Renal cortical epithelial cell (primary cell): ENCODE data around the gene SPOCK3. TPM values are rescaled to one million over a fixed set of nuclear protein-coding genes. Genes with fewer than 3 reads are reported as not detected.

ENCODE experiments used
- DNase-seq: peaks from one replicate; pipeline ENCODE4 v3.0.0-alpha.2; 2011; ENCODE audit warnings: low read depth
- total RNA-seq: library from RNA; depleted of rRNA; stranded (reverse); fragments of >200 nt; gene quantifications from 2 replicates; pipeline ENCODE4 v1.2.3, GENCODE V29; 2014

The SPOCK3 gene
- total RNA-seq, 1 donor from 2014 or later, result not detected

DNA sequence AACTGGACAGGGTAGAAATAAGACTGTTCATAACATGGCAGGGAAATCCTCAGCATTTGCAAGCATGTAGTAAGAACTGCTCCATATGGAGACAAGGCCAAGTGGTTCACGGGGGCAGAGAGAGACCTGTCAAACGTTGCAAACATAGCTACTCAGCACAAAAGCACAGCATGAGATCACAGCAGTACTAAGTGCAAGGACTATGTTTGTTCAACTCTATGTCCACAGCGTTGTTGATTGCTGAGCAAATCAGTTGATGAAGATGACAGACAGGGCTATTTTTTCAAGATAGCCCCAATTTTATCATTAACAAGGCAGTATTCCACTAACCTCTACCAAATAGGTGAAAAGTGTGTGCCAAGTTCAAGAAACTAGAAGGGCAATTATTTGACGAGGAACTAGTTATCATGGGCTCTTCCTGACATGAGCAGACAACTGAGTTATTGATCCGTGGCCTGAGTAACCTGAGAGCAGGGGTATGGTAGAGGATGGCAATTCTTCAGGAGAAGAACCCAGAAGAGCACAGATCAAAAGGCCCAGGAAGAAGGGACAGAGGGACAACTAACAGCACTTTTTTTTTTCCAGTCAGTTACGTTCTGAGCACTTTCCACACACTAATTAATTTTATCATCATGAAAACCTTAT, 57.4 kb downstream of the SPOCK3 start:
- DNase-seq, result no peak

GRCh38 chr4:167171928-167172327, 62.4 kb downstream of the SPOCK3 start:
- no peak for DNase-seq

DNA sequence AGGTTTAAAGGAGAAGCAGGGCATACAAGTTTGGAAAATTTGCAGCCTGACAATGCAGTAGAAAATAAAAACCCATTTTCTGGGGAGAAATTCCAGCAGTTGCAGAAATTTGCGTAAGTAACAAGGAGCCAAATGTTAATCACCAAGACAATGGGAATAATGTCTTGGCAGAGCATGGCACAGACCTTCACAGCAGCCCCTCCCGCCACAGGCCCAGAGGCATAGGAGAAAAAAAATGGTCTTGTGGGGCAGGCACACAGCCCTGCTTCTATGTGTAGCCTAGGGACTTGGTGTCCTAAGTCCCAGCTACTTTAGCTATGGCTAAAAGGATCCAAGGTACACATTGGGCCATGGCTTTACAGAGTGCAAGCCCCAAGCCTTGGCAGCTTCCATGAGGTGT, 65.7 kb downstream of the SPOCK3 start:
- DNase-seq, result no peak

DNA sequence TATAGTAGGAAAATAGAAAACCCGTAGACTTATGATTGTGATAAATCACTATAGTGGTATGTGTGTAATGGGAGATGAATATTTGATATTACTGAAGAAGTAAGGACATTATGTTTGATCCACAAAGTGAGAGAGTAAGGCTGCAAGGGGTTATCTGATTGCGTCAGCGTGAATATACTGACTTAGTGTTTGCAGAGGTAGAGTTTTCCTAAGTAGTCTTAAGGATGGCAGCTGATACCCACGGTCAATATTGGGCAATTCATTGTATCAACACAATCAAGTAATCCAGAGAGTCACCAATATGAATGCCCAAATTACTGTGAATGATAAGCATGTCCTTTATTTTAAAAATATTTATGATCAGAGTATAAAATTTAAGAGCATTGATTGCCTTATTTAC, 83.7 kb downstream of the SPOCK3 start:
- DNase-seq, result no peak

DNA sequence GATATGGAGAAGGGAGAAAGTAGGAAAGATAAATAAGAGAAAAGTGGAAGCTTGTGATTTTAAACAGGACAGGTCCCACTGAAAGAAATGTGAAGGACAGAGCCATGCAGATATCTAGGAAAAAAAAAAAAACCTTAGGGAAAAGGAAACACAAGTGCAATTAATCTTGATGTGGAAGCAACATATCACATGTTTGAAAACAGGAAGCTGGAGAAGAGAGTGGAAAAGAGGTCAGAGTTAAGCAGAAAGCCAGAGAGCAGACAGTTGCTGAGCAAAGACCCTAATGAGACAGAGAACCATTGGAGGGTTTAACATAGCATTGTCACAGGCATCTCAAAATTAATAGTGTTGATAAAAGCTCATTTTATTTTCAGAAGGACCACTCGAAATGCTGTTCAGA, 89.7 kb downstream of the SPOCK3 start:
- DNase-seq, result no peak

GRCh38 chr4:167143018-167143417, 91.3 kb downstream of the SPOCK3 start:
- no peak for DNase-seq

GRCh38 chr4:167136270-167136669, 98.0 kb downstream of the SPOCK3 start:
- DNase-seq, result no peak

DNA sequence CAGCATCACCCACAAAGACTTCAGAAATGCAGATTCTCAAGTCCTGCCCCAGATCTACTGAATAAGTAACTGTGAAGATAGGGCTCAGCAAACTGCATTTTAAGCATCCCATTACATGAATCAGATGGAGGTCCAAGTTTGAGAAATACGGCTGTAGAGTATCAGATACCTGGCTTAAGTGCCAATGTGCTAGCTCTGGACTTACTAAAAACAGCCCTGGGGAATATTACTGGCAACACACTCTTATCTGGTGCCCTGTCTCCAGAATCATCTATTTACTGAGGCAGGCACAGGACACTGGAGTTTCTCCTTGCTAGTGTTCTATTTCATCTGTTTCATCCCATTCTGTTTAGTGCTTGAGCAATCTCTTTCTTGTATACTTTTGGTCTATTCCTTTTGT, 105.1 kb downstream of the SPOCK3 start:
- no peak for DNase-seq

DNA sequence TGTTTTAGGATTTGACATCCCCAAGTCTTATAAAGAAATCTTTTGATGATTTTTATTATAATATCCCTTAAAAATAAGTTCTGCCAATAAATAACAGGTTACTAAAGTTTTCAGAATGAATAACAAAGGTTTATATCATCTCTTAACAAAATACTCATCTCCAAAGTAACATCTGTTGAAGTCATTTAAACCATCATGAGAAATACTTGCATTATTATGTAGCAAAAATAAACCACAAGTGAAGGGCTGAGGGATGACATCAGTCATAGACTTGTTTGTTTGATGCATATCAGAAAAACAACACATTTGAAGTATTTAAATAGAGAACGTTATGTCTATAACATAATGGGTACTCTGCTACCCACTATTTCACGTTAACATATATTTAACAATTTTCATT, 114.9 kb downstream of the SPOCK3 start:
- DNase-seq, result no peak

- no peak for DNase-seq
These were observed 117.0 kb downstream of the SPOCK3 start for GRCh38 chr4:167117273-167117672.

- DNase-seq, result peak; percentile 11
These were observed 119.8 kb downstream of the SPOCK3 start for GRCh38 chr4:167114416-167114971.

DNA sequence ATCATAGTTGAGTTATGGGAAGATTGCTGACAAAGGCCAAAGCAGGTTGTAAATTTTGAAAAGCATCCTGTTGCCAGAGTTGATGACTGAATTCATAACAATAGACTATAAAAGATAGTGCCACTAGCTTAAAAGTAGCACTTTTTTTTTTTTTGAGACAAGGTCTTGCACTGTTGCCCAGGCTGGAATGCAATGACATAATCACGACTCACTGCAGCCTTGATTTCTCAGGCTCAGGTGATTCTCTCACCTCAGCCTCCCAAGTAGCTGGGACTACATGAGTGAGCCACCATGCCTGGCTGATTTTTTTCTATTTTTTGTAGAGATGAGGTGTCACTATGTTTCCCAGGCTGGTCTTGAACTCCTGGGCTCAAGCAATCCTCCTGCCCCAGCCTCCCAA, 122.7 kb downstream of the SPOCK3 start:
- DNase-seq, result peak; percentile 53

GRCh38 chr4:167111092-167111491, 123.2 kb downstream of the SPOCK3 start:
- no peak for DNase-seq

DNA sequence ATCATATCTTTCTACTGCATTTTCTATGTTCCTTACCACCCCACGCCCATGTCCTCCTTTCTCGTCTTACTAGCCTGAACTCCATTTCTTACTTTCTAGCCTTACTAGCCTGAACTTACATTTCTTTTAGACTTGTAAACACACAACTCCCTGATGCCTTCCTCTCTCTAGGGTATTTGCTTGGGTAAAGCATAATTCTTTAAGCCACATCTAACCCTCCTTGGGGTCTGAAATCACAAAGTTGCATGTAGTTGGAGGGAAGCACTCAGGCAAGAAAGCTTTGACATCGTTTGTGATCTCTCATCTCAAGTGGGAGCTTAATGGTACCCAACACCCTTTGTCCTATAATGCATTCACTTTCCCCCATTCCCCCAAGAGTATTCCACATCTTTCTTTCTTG, 124.4 kb downstream of the SPOCK3 start:
- DNase-seq, result no peak

DNA sequence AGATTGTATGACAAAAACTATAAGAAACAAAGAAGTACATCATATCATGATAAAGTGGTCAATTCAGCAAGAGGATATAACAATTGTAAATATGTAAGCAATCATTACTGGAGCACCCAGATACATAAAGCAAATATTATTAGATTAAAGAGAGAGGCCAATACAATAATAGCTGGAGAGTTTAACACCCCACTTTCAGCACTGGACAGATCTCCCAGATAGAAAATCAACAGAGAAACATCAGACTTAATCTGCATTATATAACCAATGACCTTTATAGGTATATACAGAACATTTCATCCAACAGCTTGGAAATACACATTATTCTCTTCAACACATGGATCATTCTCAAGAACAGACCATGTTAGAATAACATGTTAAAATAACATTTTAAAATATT, 128.4 kb downstream of the SPOCK3 start:
- DNase-seq, result no peak

DNA sequence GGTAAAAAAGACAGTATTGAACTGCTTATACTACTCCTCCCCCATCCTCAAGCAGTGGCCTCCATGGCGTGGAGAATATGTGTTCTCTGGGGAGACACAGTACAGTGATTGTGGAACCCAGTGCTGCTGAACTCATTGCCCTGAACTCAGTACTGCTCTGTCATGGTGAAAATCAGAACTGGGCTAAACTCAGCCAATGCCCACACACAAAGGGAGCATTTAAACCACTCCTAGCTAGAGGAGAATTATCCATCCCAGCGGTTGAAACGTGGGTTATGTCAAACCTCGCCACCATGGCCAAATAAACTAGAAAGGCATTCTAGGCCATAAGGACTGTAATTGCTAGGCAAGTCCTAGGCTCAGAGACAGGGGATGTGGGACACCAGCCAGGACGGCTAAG, 131.8 kb downstream of the SPOCK3 start:
- DNase-seq, result no peak

- DNase-seq, result no peak
These were observed 133.3 kb downstream of the SPOCK3 start for GRCh38 chr4:167101035-167101434.

DNA sequence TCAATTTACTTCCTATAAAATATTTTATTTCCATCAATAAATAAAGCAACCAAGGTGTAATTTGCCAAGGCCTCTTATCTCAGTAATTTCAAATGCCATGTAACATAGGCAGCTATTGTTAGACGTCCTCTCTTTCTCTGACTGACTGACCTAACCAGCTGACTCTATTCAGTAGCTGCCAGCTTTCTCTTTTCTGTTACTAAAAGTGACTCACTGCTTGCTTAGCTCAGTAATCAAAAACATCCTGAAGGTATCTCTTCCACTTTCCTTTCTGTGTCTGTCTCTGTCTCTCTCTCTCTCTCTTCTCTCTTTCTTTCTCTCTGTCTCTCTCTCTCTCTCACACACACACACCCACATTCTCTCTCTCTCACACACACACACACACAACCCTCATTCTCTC, 134.2 kb downstream of the SPOCK3 start:
- peak; percentile 60 for DNase-seq

DNA sequence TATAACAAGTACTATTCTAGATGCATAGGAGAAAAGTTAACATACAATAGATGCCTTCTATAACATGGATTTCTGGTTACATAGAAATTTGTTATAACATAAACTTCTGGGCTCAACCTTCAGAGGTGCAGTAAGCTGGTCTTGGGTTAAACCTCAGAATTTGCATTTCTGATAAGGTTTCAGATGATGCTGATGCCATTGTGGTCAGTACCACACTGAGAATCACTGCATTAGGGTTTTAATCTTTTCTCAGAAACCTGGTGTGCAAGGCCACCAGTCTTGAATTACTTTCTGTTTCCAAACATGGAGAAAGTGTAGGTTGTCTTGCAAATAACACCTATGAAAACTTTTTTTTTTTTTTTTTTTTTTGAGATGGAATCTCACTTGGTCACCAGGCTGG, 146.2 kb downstream of the SPOCK3 start:
- no peak for DNase-seq

DNA sequence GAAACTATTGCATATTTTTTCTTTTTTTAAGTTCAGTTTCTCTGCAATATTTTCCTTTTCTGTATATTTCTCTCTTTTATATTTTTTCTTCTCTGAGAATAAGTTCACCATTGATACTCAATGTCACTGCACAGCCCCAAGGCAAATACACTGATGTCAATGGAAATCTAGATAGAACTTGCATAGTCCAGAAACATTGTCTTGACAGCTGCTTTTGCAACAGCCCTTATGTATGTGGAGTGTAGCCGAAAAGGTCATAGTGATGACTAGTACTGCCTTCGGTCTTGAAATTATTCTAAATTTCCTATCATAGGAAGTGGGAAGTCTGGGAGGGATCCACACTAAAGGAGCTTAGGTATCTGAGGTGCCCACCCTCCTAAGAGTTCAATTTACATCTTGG, 150.0 kb downstream of the SPOCK3 start:
- DNase-seq, result no peak

DNA sequence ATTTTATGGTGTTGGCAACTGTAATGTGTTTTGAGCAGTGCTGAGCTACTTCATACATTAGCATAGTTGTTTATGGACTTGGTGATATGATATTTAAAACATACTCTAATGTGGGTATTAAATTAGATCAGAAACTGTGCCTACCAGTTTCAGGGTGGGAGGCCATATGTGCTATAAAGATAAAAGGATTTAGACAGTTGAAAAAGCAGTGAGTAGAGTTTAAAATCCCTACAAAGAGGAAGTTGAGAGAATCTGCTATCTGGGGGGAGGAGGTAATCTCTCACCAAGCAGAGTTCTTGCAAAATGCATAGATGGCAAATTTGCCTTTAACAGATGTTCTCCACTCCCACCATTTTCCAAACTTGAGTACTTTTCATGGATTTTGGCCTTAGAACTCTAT, 154.5 kb downstream of the SPOCK3 start:
- DNase-seq, result no peak

DNA sequence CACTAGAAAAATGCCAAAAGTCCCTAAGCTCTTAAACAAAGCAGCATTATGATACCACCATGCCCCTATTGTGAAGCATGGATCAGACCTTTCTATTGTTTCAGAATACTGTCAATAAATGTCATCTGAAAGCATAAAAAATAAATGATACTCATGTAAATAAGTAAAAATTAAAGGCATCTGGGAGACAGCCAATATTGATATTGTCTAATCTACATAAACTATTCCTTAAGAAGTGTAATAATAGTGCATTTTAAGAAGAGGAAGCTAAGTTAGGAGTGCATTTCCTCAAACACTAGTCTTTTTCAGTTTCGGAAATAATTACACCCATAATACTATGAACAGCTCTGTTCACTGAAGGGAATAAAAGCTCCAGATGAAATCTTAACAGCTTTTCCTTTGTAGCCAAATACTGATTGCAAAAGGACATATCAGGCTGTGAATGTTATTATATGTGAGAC, 181.6 kb downstream of the SPOCK3 start:
- DNase-seq, result no peak

DNA sequence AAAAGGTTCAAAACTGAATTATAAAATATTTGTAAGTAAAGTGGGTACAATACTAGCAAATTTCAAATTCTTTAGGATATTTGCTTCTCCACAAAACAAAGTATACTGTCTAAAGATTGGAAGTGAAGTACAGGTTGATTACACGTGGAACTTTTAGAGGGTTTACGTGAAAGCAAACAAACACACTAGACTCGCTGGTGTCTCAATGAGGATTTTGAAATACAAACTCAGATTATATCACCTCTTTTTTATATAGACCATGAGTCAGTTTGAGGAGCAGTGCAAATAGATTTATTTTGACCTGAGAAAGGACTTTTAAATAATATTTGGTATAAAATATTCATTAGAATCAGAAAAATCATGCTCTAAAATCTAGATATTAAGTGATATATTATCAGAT, 185.0 kb downstream of the SPOCK3 start:
- DNase-seq, result no peak

DNA sequence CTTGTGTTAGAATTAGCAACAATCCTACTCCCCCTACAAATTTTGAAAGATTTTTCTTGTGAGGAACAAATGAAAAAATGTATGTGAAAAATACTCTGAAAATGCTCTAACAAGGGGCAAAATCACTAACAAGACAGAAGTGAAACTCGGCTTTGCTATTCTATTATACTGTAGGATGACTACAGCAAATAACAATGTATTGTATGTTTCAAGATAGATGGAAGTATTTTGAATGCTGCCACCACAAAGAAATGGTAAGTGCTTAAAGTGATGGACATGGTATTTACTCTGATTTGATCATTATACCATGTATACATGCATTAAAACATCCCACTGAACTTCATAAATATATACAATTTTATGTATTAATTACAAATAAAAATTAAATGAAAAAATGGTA, 192.8 kb downstream of the SPOCK3 start:
- DNase-seq, result no peak
